Endothelial cell of umbilical vein (primary cell): ENCODE measurements around the gene ORM2. TPM values are rescaled to one million over a fixed set of nuclear protein-coding genes. Genes with fewer than 3 reads are reported as not detected.

Source experiments
- BruUV-seq: library from RNA; stranded (reverse); fragments of 400-500 nt; replicated peaks from 2 replicates; lab custom pipeline; 2021; lab: Mats Ljungman, UMichigan
- CTCF ChIA-PET: fragments of 300-600, 350-600 bp; sonication (Branson Sonifier 250); formaldehyde crosslinking; loops from one replicate; lab custom pipeline; 2021; ENCODE audit warnings: antibody characterized with exemption, inconsistent platforms; lab: Charles Lee
- POLR2A ChIA-PET: fragments of 300-600, 350-600 bp; sonication (Branson Sonifier 250); formaldehyde crosslinking; loops from one replicate; lab custom pipeline; 2021; ENCODE audit warnings: antibody characterized with exemption, inconsistent platforms; lab: Charles Lee
- DNase-seq: peaks from one replicate; pipeline ENCODE4 v3.0.0-alpha.2; 2011; ENCODE audit warnings: low read depth, low spot score
- FAIRE-seq: peaks from 2 replicates; lab custom pipeline; 2011; peaks lifted over from hg19 to GRCh38; lab: Jason Lieb, UNC
- H2AFZ ChIP-seq: 2 replicates; pipeline ENCODE4 v1.6.0; 2012; ENCODE audit warnings: low read depth, low read length, control low read depth, inconsistent platforms
- H3K27ac ChIP-seq: 2 replicates; pipeline ENCODE4 v1.5.1; 2011; ENCODE audit warnings: low read depth, mild to moderate bottlenecking, control low read depth, low read length, moderate library complexity; ENCODE audit not compliant: insufficient read depth
- H3K27me3 ChIP-seq, 2 experiments: 2 replicates each; pipeline versions ENCODE4 v1.6.0 to v1.6.1; 2011; ENCODE audit warnings: low read length in 2 of 2, mixed read lengths in 1 of 2; ENCODE audit not compliant: control insufficient read depth in 2 of 2, insufficient read depth in 2 of 2
- H3K36me3 ChIP-seq, 2 experiments: 2 replicates in 1 of 2; 3 replicates in 1 of 2; pipeline ENCODE4 v1.5.1; 2011; ENCODE audit warnings: low read length in 2 of 2, mild to moderate bottlenecking in 1 of 2, moderate library complexity in 1 of 2; ENCODE audit not compliant: control insufficient read depth in 2 of 2, insufficient read depth in 2 of 2; ENCODE audit errors: extremely low read depth in 1 of 2
- H3K4me1 ChIP-seq: 3 replicates; pipeline ENCODE4 v1.5.1; 2011; ENCODE audit warnings: mild to moderate bottlenecking, low read length; ENCODE audit not compliant: control insufficient read depth, insufficient read depth; ENCODE audit errors: extremely low read depth
- H3K4me2 ChIP-seq: 2 replicates; pipeline ENCODE4 v1.6.1; 2011; ENCODE audit warnings: low read length, control low read depth, mixed read lengths; ENCODE audit not compliant: insufficient read depth
- H3K4me3 ChIP-seq, 3 experiments: fragments of 200-600 bp in 1 of 3; sonication (generic), shearing (Covaris generic) in 1 of 3; replicated peaks in 1 of 3; 2 replicates each; pipeline ENCODE4 v1.5.1; 2011 to 2016; ENCODE audit warnings: control low read depth in 3 of 3, low read length in 3 of 3, mild to moderate bottlenecking in 2 of 3, inconsistent platforms in 1 of 3, low read depth in 1 of 3, moderate library complexity in 1 of 3; ENCODE audit not compliant: insufficient read depth in 1 of 3
- H3K79me2 ChIP-seq: 2 replicates; pipeline ENCODE4 v1.6.0; 2012; ENCODE audit warnings: low read length, inconsistent platforms; ENCODE audit not compliant: control insufficient read depth, insufficient read depth
- H3K9ac ChIP-seq: replicated peaks from 2 replicates; pipeline ENCODE3; 2011; ENCODE audit warnings: low read length, control low read depth; ENCODE audit not compliant: insufficient read depth; ENCODE audit errors: extremely low read depth
- H3K9me1 ChIP-seq: replicated peaks from 3 replicates; pipeline ENCODE4 v1.6.0; 2011; ENCODE audit warnings: mild to moderate bottlenecking, low read length; ENCODE audit not compliant: control insufficient read depth, insufficient read depth; ENCODE audit errors: extremely low read depth
- H3K9me3 ChIP-seq: replicated peaks from 2 replicates; pipeline ENCODE4 v1.5.1; 2012; ENCODE audit warnings: low read length, inconsistent platforms; ENCODE audit not compliant: control insufficient read depth, insufficient read depth
- H4K20me1 ChIP-seq: replicated peaks from 2 replicates; pipeline ENCODE3; 2011; ENCODE audit warnings: mild to moderate bottlenecking, low read length; ENCODE audit not compliant: control insufficient read depth, insufficient read depth; ENCODE audit errors: extremely low read depth
- EZH2 ChIP-seq: IDR thresholded peaks from 2 replicates; pipeline ENCODE4 v1.6.1; 2012; ENCODE audit warnings: borderline replicate concordance, low read depth, mild to moderate bottlenecking, moderate library complexity, low read length, inconsistent platforms; ENCODE audit not compliant: severe bottlenecking
- FOS ChIP-seq: IDR thresholded peaks from 2 replicates; pipeline ENCODE4 v1.6.1; 2011; ENCODE audit warnings: mild to moderate bottlenecking, low read length, moderate library complexity, borderline replicate concordance; ENCODE audit not compliant: insufficient read depth
- GATA2 ChIP-seq: IDR thresholded peaks from 2 replicates; pipeline ENCODE4 v1.7.0; 2011; ENCODE audit warnings: low read depth, mild to moderate bottlenecking, moderate library complexity, mixed read lengths, low read length; ENCODE audit not compliant: insufficient read length, insufficient read depth
- JUN ChIP-seq: IDR thresholded peaks from 2 replicates; pipeline ENCODE4 v1.6.1; 2011; ENCODE audit warnings: borderline replicate concordance, low read depth; ENCODE audit not compliant: insufficient read length, insufficient read depth
- MAX ChIP-seq: IDR thresholded peaks from 2 replicates; pipeline ENCODE4 v1.6.1; 2011; ENCODE audit not compliant: insufficient read depth, insufficient read length
- MYC ChIP-seq: IDR thresholded peaks from one replicate; pipeline ENCODE4 v1.6.1; 2011; ENCODE audit warnings: mild to moderate bottlenecking, low read depth, low read length
- POLR2A ChIP-seq: IDR thresholded peaks from 2 replicates; pipeline ENCODE4 v1.6.1; 2012; ENCODE audit warnings: low read depth, mild to moderate bottlenecking, control low read depth, low read length
- POLR2AphosphoS5 ChIP-seq: IDR thresholded peaks from 2 replicates; pipeline ENCODE4 v1.6.1; 2012; ENCODE audit warnings: low read depth, mild to moderate bottlenecking, control low read depth, low read length, moderate library complexity; ENCODE audit not compliant: insufficient read depth
- dilution Hi-C: fragments of 300-500 bp; cut with MboI; formaldehyde crosslinking; loops from one replicate; pipeline ENCODE4 v1.15.0; 2019; ENCODE audit warnings: low sequenced_read_pairs; ENCODE audit not compliant: extremely low pct_ligation_motif_present
- intact Hi-C: fragments of 100-400 bp; cut with micrococcal nuclease; formaldehyde crosslinking; loops from one replicate; pipeline ENCODE4 v1.10.0; 2022
- polyA plus RNA-seq, 4 experiments: library from polyadenylated mRNA; depleted of rRNA in 3 of 4; stranded (reverse) in 3 of 4; unstranded in 1 of 4; fragments of >200 nt; gene quantifications; 2 replicates each; pipeline versions ENCODE4 v1.2.1 to v1.2.3, GENCODE V29; 2011 to 2012; ENCODE audit warnings: missing spikeins in 1 of 4
- total RNA-seq: library from RNA; stranded (reverse); gene quantifications from 2 replicates; pipeline ENCODE4 v1.2.3, GENCODE V29; 2021
- TF ChIP-seq, protein P1 (sequence below), 2 donors: IDR thresholded peaks; 1 replicate in 1 of 2; 2 replicates in 1 of 2; pipeline ENCODE4 v1.5.1; 2011; ENCODE audit warnings: low read length in 2 of 2, mild to moderate bottlenecking in 2 of 2, moderate library complexity in 2 of 2, control low read depth in 1 of 2, inconsistent platforms in 1 of 2, low read depth in 1 of 2; ENCODE audit not compliant: insufficient read depth in 1 of 2; ENCODE audit errors: extremely low read depth in 1 of 2

The ORM2 gene
- total and polyA plus RNA-seq, 2 donors (not counting 3 experiments of a cell fraction or from before 2014, with no cell fraction given), result not detected

DNA sequence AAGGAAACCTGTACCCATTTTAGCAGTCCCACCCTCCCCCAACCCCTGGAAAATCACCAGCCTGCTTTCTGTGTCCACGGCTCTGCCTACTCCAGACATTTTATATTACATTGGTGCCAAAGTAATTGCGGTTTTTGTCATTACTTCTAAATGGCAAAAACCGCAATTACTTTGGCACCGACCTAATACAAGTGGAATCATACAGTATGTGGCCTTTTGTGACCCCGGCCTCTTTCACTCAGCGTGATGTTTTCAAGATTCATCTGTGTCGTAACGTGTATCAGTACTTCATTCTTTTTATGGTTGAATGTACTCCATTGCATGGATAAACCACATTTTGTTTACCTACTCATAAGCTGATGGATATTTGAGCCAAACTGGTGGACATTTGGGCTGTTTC lies 16.5 kb upstream of the ORM2 start:
- Histone ChIP-seq H3K27me3 (peaks cover 0 to 2% of the 10 kb centered on the region in 2 experiments), H3K4me3 (no peak overlapping the region), H3K9ac (no peak overlapping the region), H3K9me1 (no peaks in the 10 kb centered on the region), H3K36me3 (peaks cover 0 to 5% of the 10 kb centered on the region in 2 experiments), H2AFZ (no peak overlapping the region), H3K4me2 (no peak overlapping the region), H3K9me3 (no peaks in the 10 kb centered on the region), H4K20me1 (no peaks in the 10 kb centered on the region), H3K79me2 (no peaks in the 10 kb centered on the region), H3K27ac (no peak overlapping the region), H3K4me1 (no peaks in the 10 kb centered on the region)
- no TSS peak for BruUV-seq
- CTCF ChIA-PET, result interaction anchor here (1.0 to 1.3 kb wide), 3 partner anchors 13 to 230 kb away, joined by 3 to 4 read pairs (median 3); no protein-coding TSS in a partner anchor
- FAIRE-seq, result no peak
- intact Hi-C loops (no loop called here), dilution Hi-C loops (no loop called here)
- POLR2A ChIA-PET, result no interaction called here
- no peak for DNase-seq
- no peak for TF ChIP-seq POLR2AphosphoS5
- no peak for TF ChIP-seq MAX
- TF ChIP-seq MYC, result no peak
- TF ChIP-seq GATA2, result no peak
- TF ChIP-seq, protein P1, sequence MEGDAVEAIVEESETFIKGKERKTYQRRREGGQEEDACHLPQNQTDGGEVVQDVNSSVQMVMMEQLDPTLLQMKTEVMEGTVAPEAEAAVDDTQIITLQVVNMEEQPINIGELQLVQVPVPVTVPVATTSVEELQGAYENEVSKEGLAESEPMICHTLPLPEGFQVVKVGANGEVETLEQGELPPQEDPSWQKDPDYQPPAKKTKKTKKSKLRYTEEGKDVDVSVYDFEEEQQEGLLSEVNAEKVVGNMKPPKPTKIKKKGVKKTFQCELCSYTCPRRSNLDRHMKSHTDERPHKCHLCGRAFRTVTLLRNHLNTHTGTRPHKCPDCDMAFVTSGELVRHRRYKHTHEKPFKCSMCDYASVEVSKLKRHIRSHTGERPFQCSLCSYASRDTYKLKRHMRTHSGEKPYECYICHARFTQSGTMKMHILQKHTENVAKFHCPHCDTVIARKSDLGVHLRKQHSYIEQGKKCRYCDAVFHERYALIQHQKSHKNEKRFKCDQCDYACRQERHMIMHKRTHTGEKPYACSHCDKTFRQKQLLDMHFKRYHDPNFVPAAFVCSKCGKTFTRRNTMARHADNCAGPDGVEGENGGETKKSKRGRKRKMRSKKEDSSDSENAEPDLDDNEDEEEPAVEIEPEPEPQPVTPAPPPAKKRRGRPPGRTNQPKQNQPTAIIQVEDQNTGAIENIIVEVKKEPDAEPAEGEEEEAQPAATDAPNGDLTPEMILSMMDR (IDR thresholded peaks at IDR 0.05; ENCODE audit: extremely low read depth in 1 of 2, insufficient read depth in 1 of 2, low read depth in 1 of 2, low read length in 2 of 2), result no peak
- no peak for TF ChIP-seq JUN
- no peak for TF ChIP-seq POLR2A
- no peak for TF ChIP-seq FOS
- no peak for TF ChIP-seq EZH2
